GM12892 (cell line): ENCODE data around the gene DMC1.

Experiments used
- POLR2A ChIP-seq: IDR thresholded peaks from 2 replicates; pipeline ENCODE4 v1.6.1; 2011; ENCODE audit warnings: low read depth, low read length, control low read depth
- POLR2AphosphoS5 ChIP-seq: IDR thresholded peaks from 2 replicates; pipeline ENCODE4 v1.6.1; 2011; ENCODE audit warnings: low read depth, low read length, control low read depth
- TAF1 ChIP-seq: IDR thresholded peaks from 2 replicates; pipeline ENCODE4 v1.6.1; 2011; ENCODE audit warnings: low read depth, mild to moderate bottlenecking, control low read depth, low read length, borderline replicate concordance

DNA sequence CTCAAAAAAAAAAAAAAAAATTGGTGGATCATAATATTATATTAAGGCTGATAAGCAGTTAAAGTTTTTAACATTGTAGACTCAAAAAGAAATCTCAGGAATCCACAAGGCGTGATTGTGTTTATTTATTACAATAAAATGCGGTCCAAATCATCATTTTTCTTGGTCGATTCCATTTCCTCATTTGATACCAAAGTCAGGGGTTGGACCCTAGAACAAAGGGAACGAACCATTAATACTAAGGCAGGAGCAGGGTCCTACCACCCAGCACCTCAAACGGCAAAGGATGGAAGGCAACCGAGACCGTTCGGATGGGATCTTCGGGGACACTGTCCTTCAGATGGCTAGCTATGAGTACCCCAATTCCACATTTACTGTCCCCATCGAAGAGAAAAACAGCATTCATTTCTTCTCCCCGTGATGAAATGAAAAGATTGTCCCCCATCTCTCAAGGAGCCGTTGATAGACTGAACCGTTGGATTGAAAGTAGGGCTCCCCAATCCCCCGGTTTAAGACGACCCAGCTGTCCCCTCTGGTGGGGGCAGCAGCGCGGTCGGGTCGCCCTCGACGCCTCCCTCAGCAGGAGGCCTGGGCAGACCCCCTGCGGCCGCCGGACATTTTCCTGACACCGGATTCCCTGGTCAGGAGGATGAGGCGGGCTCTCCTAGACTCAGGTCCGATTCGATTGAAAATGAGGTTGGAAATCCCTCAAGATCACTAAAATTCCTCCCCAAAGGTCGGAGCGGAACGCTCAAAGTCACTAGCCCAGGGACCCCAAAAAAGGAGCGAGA is 607 bp downstream of the DMC1 start:
- no peak for TF ChIP-seq POLR2AphosphoS5
- no peak for TF ChIP-seq POLR2A
- no peak for TF ChIP-seq TAF1
